Gastrocnemius medialis (tissue), 4 donors: ENCODE data around the gene PPM1J.

Experiments
- CTCF ChIP-seq, 5 experiments: fragments of 450-650 bp in 3 of 5; fragments of 200-600 bp in 2 of 5; sonication (generic) in 2 of 5; IDR thresholded peaks in 4 of 5; conservative IDR thresholded peaks in 1 of 5; 1 replicate in 4 of 5; 2 replicates in 1 of 5; pipeline ENCODE4 v1.5.1; 2016 to 2019; ENCODE audit warnings: antibody characterized with exemption in 5 of 5, mild to moderate bottlenecking in 3 of 5, moderate library complexity in 3 of 5
- POLR2A ChIP-seq, 2 donors: fragments of 450-650 bp; IDR thresholded peaks; one replicate each; pipeline ENCODE4 v1.6.1; 2017; ENCODE audit warnings: antibody characterized with exemption in 2 of 2, mild to moderate bottlenecking in 2 of 2, moderate library complexity in 2 of 2

GRCh38 chr1:112674440-112674985 lies 40.6 kb downstream of the PPM1J start, which contains the start of gene MOV10:
- TF ChIP-seq CTCF (IDR thresholded peaks at IDR 0.05 in 4 of 5, conservative IDR thresholded peaks at IDR 0.05 in 1 of 5) (no peak), POLR2A (IDR thresholded peaks at IDR 0.05) (no peak)
